OCI-LY7 (cell line): ENCODE results near the gene HENMT1. TPM values are rescaled to one million over a fixed set of nuclear protein-coding genes. Genes with fewer than 3 reads are reported as not detected.

ENCODE experiments used
- BruUV-seq: library from RNA; stranded (reverse); fragments of 400-500 nt; replicated peaks from 2 replicates; lab custom pipeline; 2021; lab: Mats Ljungman, UMichigan
- CTCF ChIA-PET: fragments of 300-600 bp; sonication (Branson Sonifier 250); formaldehyde crosslinking; loops from one replicate; lab custom pipeline; 2022; ENCODE audit warnings: antibody characterized with exemption; ENCODE audit not compliant: unreplicated experiment; lab: Charles Lee
- POLR2A ChIA-PET: fragments of 300-600 bp; sonication (Branson Sonifier 250); formaldehyde crosslinking; loops from one replicate; lab custom pipeline; 2022; ENCODE audit warnings: antibody characterized with exemption; lab: Charles Lee
- DNase-seq: peaks from one replicate; pipeline ENCODE4 v3.0.0-alpha.2; 2015; ENCODE audit warnings: low spot score
- H2AFZ ChIP-seq: fragments of 200-600 bp; sonication (generic), shearing (Covaris generic); 2 replicates; pipeline ENCODE4 v1.6.1; 2014; ENCODE audit warnings: mild to moderate bottlenecking, antibody characterized with exemption, low read length, moderate library complexity
- H3K27ac ChIP-seq: fragments of 200-600 bp; sonication (generic); 2 replicates; pipeline ENCODE4 v1.5.1; 2014; ENCODE audit warnings: mixed run types, low read depth, mild to moderate bottlenecking, moderate library complexity, low read length, inconsistent platforms; ENCODE audit not compliant: poor library complexity, severe bottlenecking
- H3K36me3 ChIP-seq: fragments of 200-600 bp; sonication (generic); 2 replicates; pipeline ENCODE4 v1.6.1; 2014; ENCODE audit warnings: mild to moderate bottlenecking, antibody characterized with exemption, low read length, moderate library complexity, mixed read lengths; ENCODE audit not compliant: insufficient read depth
- H3K4me1 ChIP-seq: fragments of 200-600 bp; sonication (generic); 2 replicates; pipeline ENCODE4 v1.5.1; 2014; ENCODE audit warnings: mild to moderate bottlenecking, low read length; ENCODE audit not compliant: insufficient read depth, poor library complexity, severe bottlenecking
- H3K4me2 ChIP-seq: fragments of 200-600 bp; sonication (generic); 2 replicates; pipeline ENCODE4 v1.6.1; 2014; ENCODE audit warnings: mild to moderate bottlenecking, low read length
- H3K4me3 ChIP-seq: fragments of 200-600 bp; sonication (generic); 2 replicates; pipeline ENCODE4 v1.5.1; 2014; ENCODE audit warnings: mild to moderate bottlenecking, low read depth, low read length; ENCODE audit not compliant: poor library complexity, severe bottlenecking
- H3K79me2 ChIP-seq: fragments of 200-600 bp; sonication (generic); 2 replicates; pipeline ENCODE4 v1.6.1; 2016; ENCODE audit warnings: low read depth, mild to moderate bottlenecking, low read length, moderate library complexity, mixed read lengths; ENCODE audit not compliant: insufficient read depth
- H3K9me2 ChIP-seq: fragments of 200-600 bp; sonication (generic); 2 replicates; pipeline ENCODE4 v1.6.1; 2016; ENCODE audit warnings: mild to moderate bottlenecking, low read length, mixed read lengths; ENCODE audit not compliant: insufficient read depth
- H3K9me3 ChIP-seq: fragments of 200-600 bp; sonication (generic); 2 replicates; pipeline ENCODE4 v1.6.1; 2014; ENCODE audit warnings: mild to moderate bottlenecking, mixed run types, low read length, mixed read lengths
- H4K20me1 ChIP-seq: fragments of 200-600 bp; sonication (generic); 2 replicates; pipeline ENCODE4 v1.6.1; 2014; ENCODE audit warnings: mild to moderate bottlenecking, antibody characterized with exemption, low read length, moderate library complexity, mixed read lengths; ENCODE audit not compliant: insufficient read depth
- CTCF ChIP-seq: fragments of 200-600 bp; sonication (generic); conservative IDR thresholded peaks from 2 replicates; pipeline ENCODE4 v1.5.1; 2014; ENCODE audit warnings: mild to moderate bottlenecking, antibody characterized with exemption, low read length, moderate library complexity, mixed read lengths
- EZH2phosphoT487 ChIP-seq: fragments of 200-600 bp; sonication (generic); IDR thresholded peaks from 2 replicates; pipeline ENCODE4 v1.6.1; 2018; ENCODE audit warnings: low read depth, borderline replicate concordance, mild to moderate bottlenecking, mixed run types, antibody characterized with exemption, low read length, moderate library complexity, mixed read lengths
- intact Hi-C: fragments of 100-400 bp; cut with micrococcal nuclease; formaldehyde crosslinking; loops from one replicate; pipeline ENCODE4 v1.10.0; 2022; ENCODE audit not compliant: unreplicated experiment
- total RNA-seq, 2 experiments: library from RNA; depleted of rRNA in 1 of 2; stranded (reverse); fragments of >200 nt in 1 of 2; shearing (Covaris generic) in 1 of 2; gene quantifications; 2 replicates each; pipeline ENCODE4 v1.2.3, GENCODE V29; 2014 to 2022

Gene HENMT1
- total RNA-seq, 2 experiments from 2014 or later: 0.84 TPM; not detected in 1

- intact Hi-C loops: no loop called here
- H3K4me2 ChIP-seq: no peak overlapping the region
- no TSS peak for BruUV-seq
- TF ChIP-seq EZH2phosphoT487 (no peak), CTCF (no peak)
- peaks cover 6% of the 10 kb centered on the region for H3K4me1 ChIP-seq
- no peak overlapping the region for H3K4me3 ChIP-seq
- H3K36me3 ChIP-seq: peaks cover 61% of the 10 kb centered on the region
- H3K27ac ChIP-seq: no peak overlapping the region
- ChIA-PET POLR2A (interaction anchor here (0.5 kb wide), 1 partner anchor 319 kb away, joined by 3 read pairs; no protein-coding TSS in a partner anchor), CTCF (no interaction called here)
- no peak for DNase-seq
- H4K20me1 ChIP-seq: 0 out of 2 replicates have a peak, but pooled peaks cover 12% of the 10 kb centered on the region
- H2AFZ ChIP-seq: no peak overlapping the region
- H3K9me3 ChIP-seq: no peaks in the 10 kb centered on the region
- H3K9me2 ChIP-seq: no peaks in the 10 kb centered on the region
- peaks cover 23% of the 10 kb centered on the region for H3K79me2 ChIP-seq
Observed at GRCh38 chr1:108701176-108701849, 40.4 kb upstream of the HENMT1 start.

DNA sequence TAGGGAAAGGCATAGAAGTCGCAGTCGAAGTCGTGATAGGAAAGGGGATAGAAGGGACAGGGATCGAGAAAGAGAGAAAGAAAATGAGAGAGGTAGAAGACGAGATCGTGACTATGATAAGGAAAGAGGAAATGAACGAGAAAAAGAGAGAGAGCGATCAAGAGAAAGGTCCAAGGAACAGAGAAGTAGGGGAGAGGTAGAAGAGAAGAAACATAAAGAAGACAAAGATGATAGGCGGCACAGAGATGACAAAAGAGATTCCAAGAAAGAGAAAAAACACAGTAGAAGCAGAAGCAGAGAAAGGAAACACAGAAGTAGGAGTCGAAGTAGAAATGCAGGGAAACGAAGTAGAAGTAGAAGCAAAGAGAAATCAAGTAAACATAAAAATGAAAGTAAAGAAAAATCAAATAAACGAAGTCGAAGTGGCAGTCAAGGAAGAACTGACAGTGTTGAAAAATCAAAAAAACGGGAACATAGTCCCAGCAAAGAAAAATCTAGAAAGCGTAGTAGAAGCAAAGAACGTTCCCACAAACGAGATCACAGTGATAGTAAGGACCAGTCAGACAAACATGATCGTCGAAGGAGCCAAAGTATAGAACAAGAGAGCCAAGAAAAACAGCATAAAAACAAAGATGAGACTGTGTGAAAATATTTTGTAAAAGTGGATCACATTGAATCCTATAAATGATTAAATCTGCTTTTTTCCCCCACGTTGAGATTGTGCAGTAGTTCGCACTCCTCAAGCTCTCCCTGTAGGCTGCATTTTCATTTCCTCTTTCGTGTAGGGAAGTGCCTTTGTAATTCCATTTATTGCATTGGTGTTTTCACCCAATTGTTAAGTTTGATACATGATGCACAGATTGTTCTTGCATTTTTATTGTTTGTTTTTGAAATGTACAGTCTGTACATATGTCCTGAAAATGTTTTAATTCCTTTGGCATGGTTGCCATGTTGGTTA is 38.8 kb upstream of the HENMT1 start:
- Histone ChIP-seq H2AFZ (no peak overlapping the region), H3K9me3 (no peaks in the 10 kb centered on the region), H3K79me2 (peaks cover 39% of the 10 kb centered on the region), H3K4me1 (peaks cover 20% of the 10 kb centered on the region), H4K20me1 (peaks cover 25% of the 10 kb centered on the region), H3K9me2 (no peaks in the 10 kb centered on the region), H3K4me2 (no peak overlapping the region), H3K36me3 (peaks cover 78% of the 10 kb centered on the region), H3K4me3 (no peak overlapping the region), H3K27ac (no peak overlapping the region)
- DNase-seq: no peak
- TSS peak; percentile 66 for BruUV-seq
- TF ChIP-seq CTCF (no peak), EZH2phosphoT487 (no peak)
- CTCF ChIA-PET: no interaction called here
- POLR2A ChIA-PET: no interaction called here
- intact Hi-C loops: loop anchor here (10.0 kb wide), 1 partner anchor 405 kb away; no protein-coding TSS in a partner anchor
